Panc1 (cell line): ENCODE measurements around the gene ZNF831. TPM values are rescaled to one million over a fixed set of nuclear protein-coding genes. Genes with fewer than 3 reads are reported as not detected.

Experiments
- ATAC-seq: fragments of 200-7000 bp; cut with Tn5 transposase; 2 replicates; pipeline ENCODE4 v1.9.1; 2020; ENCODE audit warnings: mild to moderate bottlenecking, moderate library complexity
- BruUV-seq: library from RNA; stranded (reverse); fragments of 400-500 nt; replicated peaks from 2 replicates; lab custom pipeline; 2021; lab: Mats Ljungman, UMichigan
- CTCF ChIA-PET: fragments of 300-600 bp; sonication (Branson Sonifier 250); formaldehyde crosslinking; loops from one replicate; lab custom pipeline; 2022; ENCODE audit warnings: antibody characterized with exemption; lab: Charles Lee
- POLR2A ChIA-PET: fragments of 300-600 bp; sonication (Branson Sonifier 250); formaldehyde crosslinking; loops from one replicate; lab custom pipeline; 2022; ENCODE audit warnings: antibody characterized with exemption; lab: Charles Lee
- DNase-seq: peaks from one replicate; pipeline ENCODE4 v3.0.0-alpha.2; 2010; ENCODE audit warnings: low read depth, low spot score
- H3K27ac ChIP-seq: 2 replicates; pipeline ENCODE4 v1.5.1; 2011; ENCODE audit warnings: mild to moderate bottlenecking, low read length, inconsistent platforms
- H3K27me3 ChIP-seq: fragments of 200-500 bp; sonication (Bioruptor generic); 2 replicates; pipeline ENCODE4 v1.6.0; 2014; ENCODE audit warnings: low read length, inconsistent platforms; ENCODE audit not compliant: control insufficient read depth, insufficient read depth
- H3K36me3 ChIP-seq: fragments of 200-500 bp; sonication (Bioruptor generic); 2 replicates; pipeline ENCODE4 v1.5.1; 2014; ENCODE audit warnings: inconsistent platforms, mild to moderate bottlenecking, low read length, moderate library complexity; ENCODE audit not compliant: control insufficient read depth, insufficient read depth
- H3K4me1 ChIP-seq: 2 replicates; pipeline ENCODE4 v1.5.1; 2011; ENCODE audit warnings: inconsistent platforms, mild to moderate bottlenecking, low read length, moderate library complexity; ENCODE audit not compliant: control insufficient read depth, insufficient read depth
- H3K4me3 ChIP-seq, 2 experiments: 2 replicates each; pipeline ENCODE4 v1.5.1; 2011 to 2012; ENCODE audit warnings: low read depth in 2 of 2, low read length in 2 of 2, mild to moderate bottlenecking in 2 of 2, inconsistent platforms in 1 of 2, moderate library complexity in 1 of 2
- H3K9me3 ChIP-seq: fragments of 200-500 bp; sonication (Bioruptor generic); 2 replicates; pipeline ENCODE4 v1.5.1; 2014; ENCODE audit warnings: low read depth, mild to moderate bottlenecking, inconsistent platforms, low read length, moderate library complexity; ENCODE audit not compliant: control insufficient read depth, insufficient read depth
- POLR2AphosphoS5 ChIP-seq: IDR thresholded peaks from 2 replicates; pipeline ENCODE4 v1.6.1; 2012; ENCODE audit warnings: mild to moderate bottlenecking, low read depth, low read length, moderate library complexity
- SIN3A ChIP-seq: IDR thresholded peaks from 2 replicates; pipeline ENCODE4 v1.6.1; 2012; ENCODE audit warnings: low read depth, mild to moderate bottlenecking, low read length, moderate library complexity, borderline replicate concordance; ENCODE audit not compliant: insufficient read depth
- TCF7L2 ChIP-seq: IDR thresholded peaks from 2 replicates; pipeline ENCODE4 v1.6.1; 2011; ENCODE audit warnings: mild to moderate bottlenecking, low read depth, low read length, inconsistent platforms
- in situ Hi-C: cut with HindIII; loops from 2 replicates; pipeline ENCODE4 v1.10.0; 2016; ENCODE audit warnings: low sequenced_read_pairs, low pct_unique_long_range_greater_than_20kb
- intact Hi-C: fragments of 100-400 bp; cut with micrococcal nuclease; formaldehyde crosslinking; loops from one replicate; pipeline ENCODE4 v1.10.0; 2022; ENCODE audit not compliant: unreplicated experiment
- total RNA-seq: library from RNA; stranded (reverse); gene quantifications from one replicate; pipeline ENCODE4 v1.2.1, GENCODE V29; 2021; ENCODE audit not compliant: unreplicated experiment
- TF ChIP-seq, protein P1 (sequence below), 2 experiments: IDR thresholded peaks; 2 replicates each; pipeline ENCODE4 v1.6.1; 2011 to 2012; ENCODE audit warnings: low read depth in 2 of 2, control low read depth in 1 of 2, low read length in 1 of 2, mild to moderate bottlenecking in 1 of 2, moderate library complexity in 1 of 2; ENCODE audit not compliant: insufficient read depth in 1 of 2
- TF ChIP-seq, protein P2 (sequence below): fragments of 450-650 bp; IDR thresholded peaks from 2 replicates; pipeline ENCODE4 v1.5.1; 2017; ENCODE audit warnings: mild to moderate bottlenecking

The ZNF831 gene
- total RNA-seq, 1 experiment from 2014 or later: 0.03 TPM

DNA sequence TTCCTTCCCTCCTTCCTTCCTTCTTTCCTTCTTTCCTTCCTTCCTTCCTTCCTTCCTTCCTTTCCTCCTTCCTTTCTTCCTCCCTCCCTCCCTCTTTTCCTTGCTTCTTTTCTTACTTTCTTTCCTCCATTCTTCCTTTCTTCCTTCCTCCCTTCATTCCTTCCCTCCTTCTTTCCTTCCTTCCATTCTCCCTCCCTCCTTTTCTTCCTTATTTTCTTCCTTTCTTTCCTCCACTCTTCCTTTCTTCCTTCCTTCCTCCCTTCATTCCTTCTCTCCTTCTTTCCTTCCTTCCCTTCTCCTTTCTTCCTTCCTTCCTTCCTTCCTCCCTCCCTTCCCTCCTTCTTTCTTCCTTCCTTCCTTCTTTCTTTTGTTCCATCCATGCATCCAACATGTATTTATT lies 101.7 kb downstream of the ZNF831 start:
- peaks cover 25% of the 10 kb centered on the region for H3K27me3 ChIP-seq
- BruUV-seq: no TSS peak
- intact Hi-C loops (no loop called here), in situ Hi-C loops (no loop called here)
- H3K36me3 ChIP-seq: no peaks in the 10 kb centered on the region
- ATAC-seq (no peak), DNase-seq (no peak)
- H3K4me3 ChIP-seq: no peak overlapping the region
- POLR2A ChIA-PET: no interaction called here
- no peaks in the 10 kb centered on the region for H3K9me3 ChIP-seq
- TF ChIP-seq, protein P1, sequence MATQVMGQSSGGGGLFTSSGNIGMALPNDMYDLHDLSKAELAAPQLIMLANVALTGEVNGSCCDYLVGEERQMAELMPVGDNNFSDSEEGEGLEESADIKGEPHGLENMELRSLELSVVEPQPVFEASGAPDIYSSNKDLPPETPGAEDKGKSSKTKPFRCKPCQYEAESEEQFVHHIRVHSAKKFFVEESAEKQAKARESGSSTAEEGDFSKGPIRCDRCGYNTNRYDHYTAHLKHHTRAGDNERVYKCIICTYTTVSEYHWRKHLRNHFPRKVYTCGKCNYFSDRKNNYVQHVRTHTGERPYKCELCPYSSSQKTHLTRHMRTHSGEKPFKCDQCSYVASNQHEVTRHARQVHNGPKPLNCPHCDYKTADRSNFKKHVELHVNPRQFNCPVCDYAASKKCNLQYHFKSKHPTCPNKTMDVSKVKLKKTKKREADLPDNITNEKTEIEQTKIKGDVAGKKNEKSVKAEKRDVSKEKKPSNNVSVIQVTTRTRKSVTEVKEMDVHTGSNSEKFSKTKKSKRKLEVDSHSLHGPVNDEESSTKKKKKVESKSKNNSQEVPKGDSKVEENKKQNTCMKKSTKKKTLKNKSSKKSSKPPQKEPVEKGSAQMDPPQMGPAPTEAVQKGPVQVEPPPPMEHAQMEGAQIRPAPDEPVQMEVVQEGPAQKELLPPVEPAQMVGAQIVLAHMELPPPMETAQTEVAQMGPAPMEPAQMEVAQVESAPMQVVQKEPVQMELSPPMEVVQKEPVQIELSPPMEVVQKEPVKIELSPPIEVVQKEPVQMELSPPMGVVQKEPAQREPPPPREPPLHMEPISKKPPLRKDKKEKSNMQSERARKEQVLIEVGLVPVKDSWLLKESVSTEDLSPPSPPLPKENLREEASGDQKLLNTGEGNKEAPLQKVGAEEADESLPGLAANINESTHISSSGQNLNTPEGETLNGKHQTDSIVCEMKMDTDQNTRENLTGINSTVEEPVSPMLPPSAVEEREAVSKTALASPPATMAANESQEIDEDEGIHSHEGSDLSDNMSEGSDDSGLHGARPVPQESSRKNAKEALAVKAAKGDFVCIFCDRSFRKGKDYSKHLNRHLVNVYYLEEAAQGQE (IDR thresholded peaks at IDR 0.05; ENCODE audit: insufficient read depth in 1 of 2, low read depth in 2 of 2, low read length in 1 of 2): no peak
- TF ChIP-seq TCF7L2 (no peak), SIN3A (no peak), POLR2AphosphoS5 (no peak)
- TF ChIP-seq, protein P2, sequence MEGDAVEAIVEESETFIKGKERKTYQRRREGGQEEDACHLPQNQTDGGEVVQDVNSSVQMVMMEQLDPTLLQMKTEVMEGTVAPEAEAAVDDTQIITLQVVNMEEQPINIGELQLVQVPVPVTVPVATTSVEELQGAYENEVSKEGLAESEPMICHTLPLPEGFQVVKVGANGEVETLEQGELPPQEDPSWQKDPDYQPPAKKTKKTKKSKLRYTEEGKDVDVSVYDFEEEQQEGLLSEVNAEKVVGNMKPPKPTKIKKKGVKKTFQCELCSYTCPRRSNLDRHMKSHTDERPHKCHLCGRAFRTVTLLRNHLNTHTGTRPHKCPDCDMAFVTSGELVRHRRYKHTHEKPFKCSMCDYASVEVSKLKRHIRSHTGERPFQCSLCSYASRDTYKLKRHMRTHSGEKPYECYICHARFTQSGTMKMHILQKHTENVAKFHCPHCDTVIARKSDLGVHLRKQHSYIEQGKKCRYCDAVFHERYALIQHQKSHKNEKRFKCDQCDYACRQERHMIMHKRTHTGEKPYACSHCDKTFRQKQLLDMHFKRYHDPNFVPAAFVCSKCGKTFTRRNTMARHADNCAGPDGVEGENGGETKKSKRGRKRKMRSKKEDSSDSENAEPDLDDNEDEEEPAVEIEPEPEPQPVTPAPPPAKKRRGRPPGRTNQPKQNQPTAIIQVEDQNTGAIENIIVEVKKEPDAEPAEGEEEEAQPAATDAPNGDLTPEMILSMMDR: no peak
- no peaks in the 10 kb centered on the region for H3K4me1 ChIP-seq
- H3K27ac ChIP-seq: no peak overlapping the region
- CTCF ChIA-PET: no interaction called here

DNA sequence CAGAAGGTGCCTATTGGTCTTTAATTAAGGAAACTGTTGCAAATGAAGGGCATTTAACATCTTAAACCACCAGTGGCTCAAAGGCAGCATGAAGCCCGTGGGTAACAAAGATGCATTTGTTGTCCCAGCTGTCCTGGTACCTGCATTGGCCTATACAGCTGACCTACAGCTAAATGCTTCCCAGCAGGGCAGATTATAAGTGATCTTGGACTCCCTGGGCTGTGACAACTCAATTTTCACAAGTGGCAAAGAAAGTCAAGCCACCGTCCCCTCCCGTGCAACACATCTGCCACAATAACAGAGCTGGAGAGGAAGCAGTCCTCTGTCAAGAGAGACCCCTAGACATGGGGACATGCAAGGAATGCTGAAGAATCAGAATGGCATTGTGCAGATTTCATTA lies 105.2 kb downstream of the ZNF831 start:
- in situ Hi-C loops (no loop called here), intact Hi-C loops (no loop called here)
- H3K4me1 ChIP-seq: no peaks in the 10 kb centered on the region
- TF ChIP-seq POLR2AphosphoS5 (no peak), TCF7L2 (no peak), SIN3A (no peak)
- TF ChIP-seq, protein P2: no peak
- TF ChIP-seq, protein P1 (IDR thresholded peaks at IDR 0.05; ENCODE audit: insufficient read depth in 1 of 2, low read depth in 2 of 2, low read length in 1 of 2): no peak
- ATAC-seq (no peak), DNase-seq (no peak)
- CTCF ChIA-PET: no interaction called here
- no peaks in the 10 kb centered on the region for H3K9me3 ChIP-seq
- POLR2A ChIA-PET: no interaction called here
- peaks cover 32% of the 10 kb centered on the region for H3K27me3 ChIP-seq
- no TSS peak for BruUV-seq
- no peaks in the 10 kb centered on the region for H3K36me3 ChIP-seq
- H3K27ac ChIP-seq: no peak overlapping the region
- H3K4me3 ChIP-seq: no peak overlapping the region
